OCI-LY1 (cell line): Measurements from ENCODE around the gene IRAK1.

Experiments used
- H2AFZ ChIP-seq: fragments of 200-600 bp; sonication (generic), shearing (Covaris generic); 2 replicates; pipeline ENCODE4 v1.6.0; 2014; ENCODE audit warnings: antibody characterized with exemption, mild to moderate bottlenecking, low read length
- H3F3A ChIP-seq: fragments of 200-600 bp; sonication (generic), shearing (Covaris generic); 2 replicates; pipeline ENCODE4 v1.6.0; 2014; ENCODE audit warnings: mild to moderate bottlenecking, antibody characterized with exemption, low read length, moderate library complexity; ENCODE audit not compliant: insufficient read depth
- H3K27ac ChIP-seq: fragments of 200-600 bp; sonication (generic); 2 replicates; pipeline ENCODE4 v1.5.1; 2014; ENCODE audit warnings: low read length, mixed run types, mild to moderate bottlenecking, low read depth; ENCODE audit not compliant: poor library complexity, severe bottlenecking
- H3K27me3 ChIP-seq: fragments of 200-600 bp; sonication (generic); 2 replicates; pipeline ENCODE4 v1.6.0; 2014; ENCODE audit warnings: antibody characterized with exemption, mild to moderate bottlenecking, low read length, moderate library complexity; ENCODE audit not compliant: insufficient read depth
- H3K36me3 ChIP-seq: fragments of 200-600 bp; sonication (generic); 2 replicates; pipeline ENCODE4 v1.6.1; 2014; ENCODE audit warnings: mild to moderate bottlenecking, antibody characterized with exemption, low read length, moderate library complexity, mixed read lengths; ENCODE audit not compliant: insufficient read depth
- H3K4me1 ChIP-seq: fragments of 200-600 bp; sonication (generic); 2 replicates; pipeline ENCODE4 v1.5.1; 2014; ENCODE audit warnings: mild to moderate bottlenecking, low read length, moderate library complexity; ENCODE audit not compliant: insufficient read depth, severe bottlenecking
- H3K4me2 ChIP-seq: fragments of 200-600 bp; sonication (generic), shearing (Covaris generic); 2 replicates; pipeline ENCODE4 v1.6.1; 2014; ENCODE audit warnings: low read length
- H3K4me3 ChIP-seq: fragments of 200-600 bp; sonication (generic); 2 replicates; pipeline ENCODE4 v1.5.1; 2014; ENCODE audit warnings: low read length, low read depth, mild to moderate bottlenecking, mixed read lengths; ENCODE audit not compliant: poor library complexity, severe bottlenecking
- H3K79me2 ChIP-seq: fragments of 200-600 bp; shearing (Covaris generic); 2 replicates; pipeline ENCODE4 v1.6.1; 2016; ENCODE audit warnings: mixed run types, low read length, mixed read lengths; ENCODE audit not compliant: insufficient read depth
- H3K9ac ChIP-seq: fragments of 200-600 bp; sonication (generic), shearing (Covaris generic); 2 replicates; pipeline ENCODE4 v1.6.1; 2014; ENCODE audit warnings: mild to moderate bottlenecking, low read length, mixed read lengths
- H3K9me2 ChIP-seq: fragments of 200-600 bp; sonication (generic), shearing (Covaris generic); 2 replicates; pipeline ENCODE4 v1.6.1; 2014; ENCODE audit warnings: low read depth, mild to moderate bottlenecking, low read length, mixed read lengths
- H3K9me3 ChIP-seq: fragments of 200-600 bp; shearing (Covaris generic); 2 replicates; pipeline ENCODE4 v1.6.1; 2014; ENCODE audit warnings: low read length, mixed read lengths
- H4K20me1 ChIP-seq: fragments of 200-600 bp; sonication (generic), shearing (Covaris generic); 2 replicates; pipeline ENCODE4 v1.6.0; 2016; ENCODE audit warnings: mild to moderate bottlenecking, low read length; ENCODE audit not compliant: insufficient read depth
- CTCF ChIP-seq: fragments of 200-600 bp; sonication (generic), shearing (Covaris generic); IDR thresholded peaks from 2 replicates; pipeline ENCODE4 v1.5.1; 2017; ENCODE audit warnings: mild to moderate bottlenecking, antibody characterized with exemption, low read length, moderate library complexity, mixed read lengths
- EZH2 ChIP-seq: fragments of 200-600 bp; sonication (generic), shearing (Covaris generic); IDR thresholded peaks from 2 replicates; pipeline ENCODE4 v1.8.0; 2017; ENCODE audit warnings: borderline replicate concordance, mixed run types, mild to moderate bottlenecking, antibody characterized with exemption, low read length, moderate library complexity, mixed read lengths

The IRAK1 gene

DNA sequence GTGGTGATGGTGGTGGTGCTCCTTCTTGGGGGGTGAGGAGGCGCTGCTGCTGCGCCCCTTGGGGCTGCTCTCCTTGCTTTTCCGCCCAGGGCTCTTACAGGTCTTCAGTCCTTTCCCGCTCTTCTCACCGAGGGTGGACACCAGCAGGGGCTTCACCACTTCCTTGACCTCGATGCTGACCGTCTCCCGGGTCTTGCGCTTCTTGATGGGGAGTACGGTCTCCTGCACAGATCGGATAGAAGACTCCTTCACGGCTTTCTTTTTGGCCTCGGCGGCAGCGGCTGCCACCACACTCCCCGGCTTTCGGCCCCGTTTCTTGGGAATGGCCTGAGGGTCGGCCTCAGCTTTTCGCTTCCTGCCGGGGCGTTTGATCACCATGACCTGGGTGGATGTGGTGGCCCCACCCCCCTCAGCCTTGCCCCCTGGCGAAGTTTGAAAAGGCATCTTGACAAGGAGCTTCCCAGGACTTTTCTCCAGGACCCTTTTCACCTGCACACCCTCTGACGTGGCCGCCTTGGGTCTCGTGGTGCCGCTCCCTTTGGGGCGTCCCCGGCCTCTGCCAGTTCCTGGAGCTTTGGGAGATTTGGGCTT, 11.1 kb upstream of the IRAK1 start:
- H3K27me3 ChIP-seq: no peaks in the 10 kb centered on the region
- H4K20me1 ChIP-seq: no peaks in the 10 kb centered on the region
- peaks cover 39% of the 10 kb centered on the region for H3K36me3 ChIP-seq

DNA sequence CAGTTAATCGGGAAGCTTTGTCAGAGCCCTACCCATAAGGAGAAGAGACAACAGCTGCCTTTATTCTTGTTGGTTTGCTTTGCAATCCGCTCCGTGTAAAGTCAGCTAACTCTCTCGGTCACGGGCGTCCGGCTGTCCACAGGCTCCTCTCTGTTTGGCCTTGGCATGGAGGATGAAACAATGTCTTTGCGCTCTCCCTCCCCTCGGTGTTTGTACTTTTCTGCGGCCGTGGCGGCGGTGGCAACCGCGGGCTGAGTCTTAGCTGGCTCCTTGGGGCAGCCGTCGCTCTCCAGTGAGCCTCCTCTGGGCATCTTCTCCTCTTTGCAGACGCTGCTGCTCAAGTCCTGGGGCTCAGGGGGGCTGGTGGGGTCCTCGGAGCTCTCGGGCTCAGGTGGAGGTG, 10.6 kb upstream of the IRAK1 start:
- no peak for TF ChIP-seq EZH2
- no peak for TF ChIP-seq CTCF
- no peak overlapping the region for H3K27ac ChIP-seq

More for the DNA sequence above, 11.1 kb upstream of the IRAK1 start:
- H3F3A ChIP-seq: no peaks in the 10 kb centered on the region
- H2AFZ ChIP-seq: no peak overlapping the region
- no peaks in the 10 kb centered on the region for H3K79me2 ChIP-seq
- H3K9me2 ChIP-seq: no peaks in the 10 kb centered on the region
- H3K9ac ChIP-seq: no peak overlapping the region
- TF ChIP-seq CTCF: no peak
- TF ChIP-seq EZH2: no peak
- H3K4me3 ChIP-seq: no peak overlapping the region
- no peaks in the 10 kb centered on the region for H3K4me1 ChIP-seq
- H3K4me2 ChIP-seq: no peak overlapping the region
- H3K9me3 ChIP-seq: no peaks in the 10 kb centered on the region
- no peak overlapping the region for H3K27ac ChIP-seq

GRCh38 chrX:154029439-154029838, 9.7 kb upstream of the IRAK1 start:
- H3K4me1 ChIP-seq: no peaks in the 10 kb centered on the region
- H3K79me2 ChIP-seq: no peaks in the 10 kb centered on the region
- no peak overlapping the region for H3K9ac ChIP-seq
- no peaks in the 10 kb centered on the region for H3K27me3 ChIP-seq
- no peak overlapping the region for H3K4me3 ChIP-seq
- no peak overlapping the region for H3K27ac ChIP-seq
- TF ChIP-seq CTCF (no peak; the same call in 1 of the 2 replicates), EZH2 (no peak)
- H2AFZ ChIP-seq: no peak overlapping the region
- H3K36me3 ChIP-seq: peaks cover 32% of the 10 kb centered on the region
- no peaks in the 10 kb centered on the region for H4K20me1 ChIP-seq
- H3F3A ChIP-seq: no peaks in the 10 kb centered on the region
- no peak overlapping the region for H3K4me2 ChIP-seq
- H3K9me3 ChIP-seq: no peaks in the 10 kb centered on the region
- H3K9me2 ChIP-seq: no peaks in the 10 kb centered on the region

More for the DNA sequence above, 10.6 kb upstream of the IRAK1 start:
- Histone ChIP-seq H3K27me3 (no peaks in the 10 kb centered on the region), H3K9me2 (no peaks in the 10 kb centered on the region), H4K20me1 (no peaks in the 10 kb centered on the region), H3K4me2 (no peak overlapping the region), H3K4me1 (no peaks in the 10 kb centered on the region), H3K4me3 (no peak overlapping the region), H3K79me2 (no peaks in the 10 kb centered on the region), H2AFZ (no peak overlapping the region), H3K9ac (no peak overlapping the region), H3K9me3 (no peaks in the 10 kb centered on the region), H3K36me3 (peaks cover 39% of the 10 kb centered on the region), H3F3A (no peaks in the 10 kb centered on the region)
